SK-N-DZ (cell line): ENCODE measurements around the gene MX2.

Source experiments
- DNase-seq: peaks from one replicate; pipeline ENCODE4 v3.0.0-alpha.2; 2015; ENCODE audit warnings: low spot score

MX2 gene

GRCh38 chr21:41379901-41380300 is 18.1 kb downstream of the MX2 start:
- no peak for DNase-seq

- no peak for DNase-seq
Observed at GRCh38 chr21:41381731-41382130, 19.9 kb downstream of the MX2 start.

GRCh38 chr21:41387042-41387819 is 25.4 kb downstream of the MX2 start:
- no peak for DNase-seq

DNA sequence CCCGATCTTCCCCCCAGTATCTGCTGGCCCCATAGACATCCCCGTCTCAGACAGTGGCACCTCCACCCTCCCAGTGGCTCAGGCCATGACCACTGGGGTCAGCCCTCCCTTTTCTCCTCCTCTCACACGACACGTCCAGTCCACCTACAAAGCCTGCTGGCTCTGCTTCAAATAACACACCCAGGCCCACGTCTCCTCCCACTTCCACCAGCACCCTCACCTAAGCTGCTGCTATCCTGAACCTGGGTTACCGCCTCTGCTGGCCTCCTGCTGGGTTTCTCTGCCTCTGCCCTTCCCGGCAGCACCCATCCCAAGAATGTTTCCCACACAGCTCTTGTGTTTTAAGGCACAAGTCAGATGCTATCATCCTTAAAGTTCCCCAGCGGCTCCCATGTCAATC is 26.0 kb downstream of the MX2 start:
- no peak for DNase-seq

GRCh38 chr21:41388259-41388658 is 26.4 kb downstream of the MX2 start:
- DNase-seq, result no peak

DNA sequence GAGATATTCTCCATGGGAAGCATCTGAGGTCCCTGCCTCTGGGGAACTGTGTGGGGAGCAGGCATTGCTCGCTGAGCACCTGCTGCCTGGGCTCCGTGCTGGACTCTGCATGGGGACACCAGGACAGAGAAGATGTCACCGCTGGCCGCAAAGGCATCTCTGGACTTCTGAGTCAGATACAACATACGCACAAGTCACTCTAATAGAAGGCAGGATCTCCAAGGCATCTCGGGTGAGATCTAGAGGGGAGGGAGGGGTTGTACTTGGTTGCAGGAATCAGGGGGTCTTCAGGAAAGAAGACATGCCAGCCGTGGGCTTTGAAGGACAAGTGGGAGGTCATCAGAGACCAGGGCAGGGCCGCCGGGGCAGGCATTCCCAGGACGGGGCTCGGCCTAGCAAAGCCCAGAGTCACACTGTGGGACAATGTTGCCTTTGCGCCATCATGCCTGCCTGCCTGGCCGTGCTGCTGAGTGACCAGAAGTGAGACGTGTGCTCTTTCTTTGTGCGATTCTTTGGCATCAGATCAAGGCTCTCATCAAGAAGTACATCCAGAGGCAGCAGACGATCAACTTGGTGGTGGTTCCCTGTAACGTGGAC is 28.3 kb downstream of the MX2 start:
- no peak for DNase-seq

DNA sequence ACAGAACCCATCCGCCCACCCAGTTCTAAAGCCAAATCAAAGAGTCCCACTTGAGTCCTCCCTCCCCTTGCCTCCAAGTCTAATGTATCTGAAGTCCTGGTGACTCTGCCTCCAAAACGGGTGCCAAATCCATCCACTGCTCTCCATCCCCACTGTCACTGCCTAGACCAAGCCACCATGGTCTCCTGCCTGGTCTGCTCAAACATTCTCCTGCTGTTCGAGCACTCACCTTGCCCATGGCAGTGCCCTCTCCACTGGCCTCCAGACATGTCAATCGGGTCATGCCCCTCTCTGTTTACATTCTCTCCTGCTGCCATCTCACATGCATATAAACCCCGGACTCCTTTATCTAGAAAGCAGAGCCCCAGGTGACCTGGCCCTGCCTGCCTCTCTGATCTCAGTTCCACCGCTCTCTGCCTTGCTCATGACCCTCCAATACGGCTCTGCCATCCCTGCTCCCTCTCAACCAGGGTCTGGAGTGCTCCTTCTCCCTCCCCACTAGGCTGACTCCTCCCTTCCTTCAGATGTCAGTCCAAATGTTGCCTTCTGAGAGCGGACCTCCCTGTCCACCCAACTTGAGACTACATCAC is 32.1 kb downstream of the MX2 start:
- no peak for DNase-seq

DNA sequence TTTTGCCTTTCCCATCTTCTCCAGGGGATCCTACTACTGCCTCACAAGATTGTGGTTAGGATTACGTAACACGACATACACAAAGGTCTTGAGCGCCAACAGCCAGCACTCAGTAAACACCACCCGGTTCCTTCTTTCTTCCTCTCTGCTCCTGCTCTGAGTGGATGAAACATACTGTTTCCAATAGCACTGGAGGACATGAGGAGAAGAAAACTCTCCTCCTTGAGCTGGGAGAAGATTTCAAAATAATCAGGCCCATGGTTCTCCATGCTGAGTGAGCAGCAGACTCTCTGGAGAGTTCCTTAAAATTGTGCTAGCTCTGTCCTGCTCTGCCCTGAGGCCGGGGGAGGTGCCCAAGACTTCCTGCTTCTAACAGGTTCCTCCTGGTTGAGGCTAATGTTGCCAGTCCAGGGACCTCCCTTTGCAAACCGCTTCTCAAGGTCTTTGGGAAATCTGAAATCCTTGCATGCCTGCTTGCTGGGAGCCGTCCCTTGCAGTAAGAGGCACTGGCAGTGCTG is 34.8 kb downstream of the MX2 start:
- DNase-seq, result no peak

DNA sequence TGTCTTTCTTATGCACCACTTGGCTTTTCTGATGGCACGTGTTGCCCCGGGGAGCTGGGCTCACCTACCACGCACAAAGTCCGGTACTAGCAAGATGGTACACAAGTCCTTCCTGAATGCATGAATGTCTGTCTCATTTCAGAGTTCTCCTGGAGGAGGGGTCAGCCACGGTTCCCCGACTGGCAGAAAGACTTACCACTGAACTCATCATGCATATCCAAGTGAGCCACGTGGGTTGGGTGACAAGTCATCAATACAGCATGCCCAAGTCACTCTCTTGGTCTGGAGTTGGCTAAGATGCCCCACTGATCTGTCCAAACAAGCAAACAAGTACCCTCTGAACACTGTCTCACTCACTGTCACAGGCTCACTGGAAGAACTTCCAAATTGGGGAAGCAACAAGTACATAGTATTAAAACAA is 35.7 kb downstream of the MX2 start:
- no peak for DNase-seq

- no peak for DNase-seq
Observed at GRCh38 chr21:41398251-41398650, 36.4 kb downstream of the MX2 start.

GRCh38 chr21:41398831-41399230 is 37.0 kb downstream of the MX2 start:
- DNase-seq, result no peak

DNA sequence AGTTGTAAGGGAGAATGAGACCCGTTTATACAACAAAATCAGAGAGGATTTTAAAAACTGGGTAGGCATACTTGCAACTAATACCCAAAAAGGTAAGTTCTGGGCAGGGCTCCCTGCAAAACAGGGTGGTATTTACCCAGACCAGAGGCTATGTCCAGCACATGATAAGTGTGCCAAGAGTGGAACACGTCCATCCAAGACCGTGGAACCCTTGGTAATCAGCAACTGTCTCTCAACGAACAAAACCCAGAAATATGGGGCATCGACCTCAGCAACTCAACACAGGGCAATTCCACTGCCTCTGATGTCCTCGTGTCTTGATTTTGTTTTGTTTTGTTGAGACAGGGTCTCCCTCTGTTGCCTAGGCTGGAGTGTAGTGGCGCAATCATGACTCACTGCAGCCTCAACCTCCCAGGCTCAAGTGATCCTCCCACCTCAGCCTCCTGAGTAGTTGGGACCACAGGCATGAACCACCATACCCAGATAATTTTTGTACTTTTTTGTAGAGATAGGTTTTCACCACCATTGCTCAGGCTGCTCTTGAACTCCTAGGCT is 37.5 kb downstream of the MX2 start:
- DNase-seq, result no peak

GRCh38 chr21:41402231-41402630 is 40.4 kb downstream of the MX2 start:
- no peak for DNase-seq

DNA sequence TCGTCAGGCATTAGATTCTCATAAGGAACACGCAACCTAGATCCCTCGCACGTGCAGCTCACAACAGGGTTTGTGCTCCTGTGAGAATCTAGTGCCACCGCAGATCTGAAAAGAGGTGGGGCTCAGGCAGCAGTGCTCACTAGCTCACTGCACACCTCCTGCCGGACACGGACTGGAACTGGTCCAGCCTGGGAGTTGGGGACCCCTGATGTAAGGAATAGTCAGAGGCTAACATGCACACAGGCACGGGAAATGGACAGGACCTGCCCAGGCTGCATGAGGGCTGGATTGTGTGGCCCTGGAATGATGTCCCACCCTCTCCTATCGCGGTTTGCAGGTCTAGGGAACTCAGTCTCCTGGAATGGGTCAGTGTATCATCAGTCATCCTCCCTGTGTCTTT is 41.0 kb downstream of the MX2 start:
- no peak for DNase-seq

GRCh38 chr21:41403331-41403730 is 41.5 kb downstream of the MX2 start:
- DNase-seq, result no peak

GRCh38 chr21:41403966-41404365 is 42.1 kb downstream of the MX2 start:
- DNase-seq, result no peak

- no peak for DNase-seq
Observed at GRCh38 chr21:41405321-41405720, 43.5 kb downstream of the MX2 start.

GRCh38 chr21:41406340-41406739 is 44.5 kb downstream of the MX2 start:
- DNase-seq, result no peak

GRCh38 chr21:41407541-41408460 is 46.0 kb downstream of the MX2 start:
- no peak for DNase-seq

DNA sequence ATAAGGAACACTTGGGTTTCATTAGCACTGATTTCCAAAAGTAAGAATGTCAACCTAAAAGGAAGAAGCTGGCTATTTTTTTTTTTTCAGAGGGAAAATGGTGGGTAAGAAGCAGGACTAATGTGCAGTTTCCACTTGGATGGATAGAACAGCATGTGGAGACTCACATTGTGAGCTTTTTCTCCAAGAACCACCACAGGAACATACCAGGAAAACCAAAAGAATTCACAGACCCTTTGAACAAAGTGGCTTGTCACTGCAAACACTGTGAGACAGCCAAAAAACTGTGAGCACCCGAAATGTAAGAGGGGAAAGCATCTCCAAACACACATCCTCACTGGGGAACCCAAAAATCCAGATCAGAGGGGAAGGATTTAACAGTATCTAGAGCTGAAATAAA is 48.5 kb downstream of the MX2 start:
- no peak for DNase-seq

DNA sequence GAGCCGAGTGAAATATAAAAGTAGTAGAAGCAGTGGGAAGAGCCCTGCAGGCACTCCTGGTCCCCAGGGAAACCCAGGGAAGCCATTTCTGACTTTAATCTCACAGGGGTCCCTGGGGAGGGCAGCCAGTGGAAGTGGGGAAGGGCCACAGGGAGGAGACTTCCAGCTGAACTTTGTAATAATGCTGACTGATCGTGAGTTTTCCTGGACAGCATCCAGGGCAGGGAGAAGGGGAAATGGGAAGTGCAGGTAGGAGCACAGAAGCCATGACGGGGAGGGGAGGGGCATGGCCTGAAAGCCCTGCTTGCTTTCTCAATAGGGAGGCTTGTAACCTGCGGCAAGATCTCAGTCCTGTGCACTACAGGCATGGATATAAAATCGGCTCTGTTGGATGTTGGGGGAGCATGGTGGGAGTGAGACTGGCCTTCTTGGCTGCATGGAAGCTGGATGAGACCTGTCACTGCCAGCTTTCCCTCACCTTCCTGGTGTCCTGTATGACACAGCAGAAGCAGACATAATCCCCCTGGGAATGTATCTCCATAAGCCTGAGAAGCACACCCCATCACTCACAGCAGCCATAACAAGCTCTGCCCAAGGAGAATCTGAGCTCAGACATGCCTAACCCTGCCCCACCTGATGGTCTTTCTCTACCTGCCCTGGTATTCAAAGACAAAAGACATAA is 49.1 kb downstream of the MX2 start:
- DNase-seq, result no peak
